CD4-positive, alpha-beta T cell (primary cell): Measurements from ENCODE around the gene SPTLC1. TPM values are rescaled to one million over a fixed set of nuclear protein-coding genes. Genes with fewer than 3 reads are reported as not detected.
"Not testable (repeated sequence)": the region's sequence is repeated elsewhere in the genome, so short reads cannot be mapped to it uniquely, and the experiment has no call there.

Experiments used
- ATAC-seq: fragments of 200-7000 bp; cut with Tn5 transposase; one replicate; pipeline ENCODE4 v1.10.0; 2022; ENCODE audit warnings: mild to moderate bottlenecking; ENCODE audit not compliant: poor library complexity
- CTCF ChIA-PET: fragments of 350-600 bp; sonication (Branson Sonifier 250); formaldehyde crosslinking; loops from one replicate; lab custom pipeline; 2021; ENCODE audit warnings: antibody characterized with exemption, inconsistent platforms; lab: Charles Lee
- POLR2A ChIA-PET: fragments of 350-600 bp; sonication (Branson Sonifier 250); formaldehyde crosslinking; loops from one replicate; lab custom pipeline; 2021; ENCODE audit warnings: antibody characterized with exemption, inconsistent platforms; lab: Charles Lee
- DNase-seq, 14 experiments: peaks; one replicate each; pipeline ENCODE4 v3.0.0-alpha.2; 2013 to 2020; ENCODE audit warnings: mixed read lengths in 2 of 14
- H3K27ac ChIP-seq, 2 donors: one replicate each; pipeline versions ENCODE4 v1.5.1 to v1.7.0; 2013; ENCODE audit warnings: low read length in 2 of 2, low read depth in 1 of 2, mild to moderate bottlenecking in 1 of 2
- H3K27me3 ChIP-seq, 2 experiments: 1 replicate in 1 of 2; 2 replicates in 1 of 2; pipeline versions ENCODE4 v1.6.1 to v1.7.0; 2013; ENCODE audit warnings: low read length in 2 of 2, control low read depth in 1 of 2, mild to moderate bottlenecking in 1 of 2, moderate library complexity in 1 of 2; ENCODE audit not compliant: insufficient read depth in 2 of 2, control insufficient read depth in 1 of 2
- H3K36me3 ChIP-seq: one replicate; pipeline ENCODE4 v1.6.1; 2013; ENCODE audit warnings: low read length, control low read depth; ENCODE audit not compliant: insufficient read depth
- H3K4me1 ChIP-seq: one replicate; pipeline ENCODE4 v1.6.1; 2013; ENCODE audit warnings: low read length, control low read depth; ENCODE audit not compliant: insufficient read depth
- H3K4me3 ChIP-seq: one replicate; pipeline ENCODE4 v1.5.1; 2013; ENCODE audit warnings: mild to moderate bottlenecking, low read length, moderate library complexity
- H3K9me3 ChIP-seq, 2 experiments: 1 replicate in 1 of 2; 2 replicates in 1 of 2; pipeline versions ENCODE4 v1.6.1 to v1.7.0; 2013; ENCODE audit warnings: low read length in 2 of 2, mild to moderate bottlenecking in 2 of 2, control low read depth in 1 of 2, moderate library complexity in 1 of 2; ENCODE audit not compliant: control insufficient read depth in 1 of 2, insufficient read depth in 1 of 2
- H3K27ac Mint-ChIP-seq: one replicate; pipeline ENCODE4 v1.8.0; 2020; ENCODE audit warnings: mixed read lengths
- H3K27me3 Mint-ChIP-seq: one replicate; pipeline ENCODE4 v1.8.0; 2021; ENCODE audit warnings: mixed read lengths
- H3K36me3 Mint-ChIP-seq: one replicate; pipeline ENCODE4 v1.8.0; 2021; ENCODE audit warnings: low read depth, mixed read lengths
- H3K4me1 Mint-ChIP-seq: one replicate; pipeline ENCODE4 v1.8.0; 2021; ENCODE audit warnings: low read depth, mixed read lengths
- H3K4me3 Mint-ChIP-seq: one replicate; pipeline ENCODE4 v1.8.0; 2020; ENCODE audit warnings: mild to moderate bottlenecking, mixed read lengths
- H3K9me3 Mint-ChIP-seq: one replicate; pipeline ENCODE4 v1.8.0; 2020; ENCODE audit warnings: mixed read lengths
- intact Hi-C, 2 experiments: fragments of 100-400 bp; cut with DNase I in 1 of 2; cut with micrococcal nuclease in 1 of 2; formaldehyde crosslinking; loops; one replicate each; pipeline versions ENCODE4 v1.15.1 to v1.9.0; 2023 to 2025; cut with DNase I, micrococcal nuclease
- total RNA-seq, 174 experiments: library from RNA in 2 of 174; stranded (reverse) in 2 of 174; gene quantifications; one replicate each; pipeline ENCODE4 v1.2.3 and lab custom pipeline; 2021 to 2026
- TF ChIP-seq, protein P1 (sequence below): fragments of 200-600 bp; IDR thresholded peaks from one replicate; pipeline ENCODE4 v1.8.0; 2022; ENCODE audit warnings: antibody characterized with exemption, mild to moderate bottlenecking

The SPTLC1 gene
- total RNA-seq, 2 experiments from 2014 or later, result 40.9 to 43.0 TPM

DNA sequence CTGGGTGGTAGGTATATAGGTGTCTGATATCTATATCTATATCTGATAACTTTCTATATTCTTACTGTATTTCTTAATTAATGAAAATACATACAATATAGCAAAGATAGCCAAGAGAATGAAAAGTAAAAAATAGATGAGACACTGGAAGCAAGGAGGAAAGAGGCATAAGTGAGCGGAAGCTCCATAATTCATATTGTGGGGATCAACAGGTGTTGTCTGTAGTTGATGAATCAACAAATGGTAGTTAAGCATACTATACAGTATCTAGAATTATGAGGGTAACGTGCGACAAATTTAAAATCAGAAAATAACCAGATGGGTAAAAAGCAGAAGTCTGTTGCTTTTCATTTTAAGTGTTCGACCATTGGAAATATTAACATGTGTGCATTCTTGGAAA lies 7.1 kb downstream of the SPTLC1 start:
- no peaks in the 10 kb centered on the region for H3K9me3 Mint-ChIP-seq
- no peak overlapping the region for H3K27ac ChIP-seq
- intact Hi-C loops, result no loop called here
- no peak overlapping the region for H3K4me3 ChIP-seq
- POLR2A ChIA-PET, result interaction anchor here (0.6 kb wide), 1 partner anchor 1012 kb away, joined by 3 read pairs; no protein-coding TSS in a partner anchor
- H3K36me3 ChIP-seq, result peaks cover 31% of the 10 kb centered on the region
- ATAC-seq (no peak), DNase-seq (no peak)
- H3K9me3 ChIP-seq, result peaks cover 0 to 5% of the 10 kb centered on the region in 2 experiments
- no peaks in the 10 kb centered on the region for H3K27me3 Mint-ChIP-seq
- no peak overlapping the region for H3K4me3 Mint-ChIP-seq
- TF ChIP-seq, protein P1, sequence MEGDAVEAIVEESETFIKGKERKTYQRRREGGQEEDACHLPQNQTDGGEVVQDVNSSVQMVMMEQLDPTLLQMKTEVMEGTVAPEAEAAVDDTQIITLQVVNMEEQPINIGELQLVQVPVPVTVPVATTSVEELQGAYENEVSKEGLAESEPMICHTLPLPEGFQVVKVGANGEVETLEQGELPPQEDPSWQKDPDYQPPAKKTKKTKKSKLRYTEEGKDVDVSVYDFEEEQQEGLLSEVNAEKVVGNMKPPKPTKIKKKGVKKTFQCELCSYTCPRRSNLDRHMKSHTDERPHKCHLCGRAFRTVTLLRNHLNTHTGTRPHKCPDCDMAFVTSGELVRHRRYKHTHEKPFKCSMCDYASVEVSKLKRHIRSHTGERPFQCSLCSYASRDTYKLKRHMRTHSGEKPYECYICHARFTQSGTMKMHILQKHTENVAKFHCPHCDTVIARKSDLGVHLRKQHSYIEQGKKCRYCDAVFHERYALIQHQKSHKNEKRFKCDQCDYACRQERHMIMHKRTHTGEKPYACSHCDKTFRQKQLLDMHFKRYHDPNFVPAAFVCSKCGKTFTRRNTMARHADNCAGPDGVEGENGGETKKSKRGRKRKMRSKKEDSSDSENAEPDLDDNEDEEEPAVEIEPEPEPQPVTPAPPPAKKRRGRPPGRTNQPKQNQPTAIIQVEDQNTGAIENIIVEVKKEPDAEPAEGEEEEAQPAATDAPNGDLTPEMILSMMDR, result no peak
- H3K36me3 Mint-ChIP-seq, result peaks cover 39% of the 10 kb centered on the region
- CTCF ChIA-PET, result no interaction called here
- no peaks in the 10 kb centered on the region for H3K27me3 ChIP-seq
- H3K4me1 ChIP-seq, result no peaks in the 10 kb centered on the region
- no peak overlapping the region for H3K27ac Mint-ChIP-seq
- peaks cover 26% of the 10 kb centered on the region for H3K4me1 Mint-ChIP-seq

DNA sequence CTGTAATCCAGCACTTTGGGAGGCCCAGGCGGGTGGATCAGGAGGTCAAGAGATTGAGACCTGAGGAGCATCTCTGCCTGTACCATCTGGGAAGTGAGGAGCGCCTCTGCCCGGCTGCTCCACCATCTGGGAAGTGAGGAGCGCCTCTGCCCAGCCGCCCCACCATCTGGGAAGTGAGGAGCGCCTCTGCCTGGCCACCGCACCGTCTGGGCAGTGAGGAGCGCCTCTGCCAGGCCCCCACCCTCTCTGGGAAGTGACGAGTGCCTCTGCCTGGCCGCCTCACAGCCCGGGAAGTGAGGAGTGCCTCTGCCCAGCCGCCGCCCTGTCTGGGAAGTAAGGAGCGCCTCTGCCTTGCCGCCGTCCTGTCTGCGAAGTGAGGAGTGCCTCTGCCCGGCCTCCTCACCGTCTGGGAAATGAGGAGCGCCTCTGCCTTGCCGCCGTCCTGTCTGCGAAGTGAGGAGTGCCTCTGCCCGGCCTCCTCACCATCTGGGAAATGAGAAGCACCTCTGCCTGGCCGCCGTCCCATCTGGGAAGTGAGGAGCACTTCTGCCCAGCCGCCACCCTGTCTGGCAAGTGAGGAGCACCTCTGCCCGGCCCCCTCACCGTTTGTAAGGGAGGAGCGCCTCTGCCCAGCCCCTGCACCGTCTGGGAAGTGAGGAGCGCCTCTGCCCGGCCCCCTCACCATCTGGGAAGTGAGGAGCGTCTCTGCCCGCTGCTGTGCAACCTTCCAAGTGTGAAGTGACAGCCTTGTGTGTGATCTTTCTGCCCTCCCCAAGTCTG lies 9.6 kb downstream of the SPTLC1 start:
- H3K4me3 Mint-ChIP-seq, H3K27me3 Mint-ChIP-seq, CTCF ChIA-PET, H3K4me1 Mint-ChIP-seq, H3K27me3 ChIP-seq, H3K27ac ChIP-seq, H3K4me3 ChIP-seq, DNase-seq, POLR2A ChIA-PET, H3K27ac Mint-ChIP-seq, intact Hi-C loops, H3K9me3 ChIP-seq, ATAC-seq, H3K9me3 Mint-ChIP-seq, H3K4me1 ChIP-seq: not testable (repeated sequence)
- H3K36me3 Mint-ChIP-seq, result peaks cover 44% of the 10 kb centered on the region
- H3K36me3 ChIP-seq, result peaks cover 14% of the 10 kb centered on the region

DNA sequence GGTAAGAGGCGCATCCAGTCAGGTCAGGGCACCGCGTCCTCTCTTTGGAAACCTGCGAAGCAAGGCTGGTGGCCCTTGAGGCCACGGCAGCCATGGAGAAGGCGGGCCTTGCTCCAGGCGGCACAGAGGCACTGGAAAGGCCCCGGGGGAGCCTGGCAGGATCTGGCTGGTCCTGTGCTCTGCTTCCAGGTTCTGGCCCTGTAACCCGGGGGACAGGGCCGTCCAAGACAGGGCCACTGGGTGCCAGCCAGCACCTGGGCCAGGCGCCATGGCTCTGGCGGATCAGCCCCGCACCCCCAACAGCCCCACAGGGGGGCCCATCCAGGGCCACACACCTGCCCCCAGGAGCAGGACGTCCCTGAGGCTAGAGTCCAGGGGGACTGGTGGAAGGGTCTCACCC lies 11.6 kb downstream of the SPTLC1 start:
- H3K27me3 Mint-ChIP-seq, H3K27me3 ChIP-seq, ATAC-seq, intact Hi-C loops, H3K9me3 Mint-ChIP-seq, CTCF ChIA-PET, H3K27ac Mint-ChIP-seq, H3K9me3 ChIP-seq, H3K27ac ChIP-seq, H3K4me3 ChIP-seq, H3K4me3 Mint-ChIP-seq, DNase-seq, H3K4me1 ChIP-seq, POLR2A ChIA-PET: not testable (repeated sequence)
- peaks cover 14% of the 10 kb centered on the region for H3K36me3 ChIP-seq
- Mint-ChIP-seq H3K36me3 (peaks cover 47% of the 10 kb centered on the region), H3K4me1 (peaks cover 12% of the 10 kb centered on the region)

DNA sequence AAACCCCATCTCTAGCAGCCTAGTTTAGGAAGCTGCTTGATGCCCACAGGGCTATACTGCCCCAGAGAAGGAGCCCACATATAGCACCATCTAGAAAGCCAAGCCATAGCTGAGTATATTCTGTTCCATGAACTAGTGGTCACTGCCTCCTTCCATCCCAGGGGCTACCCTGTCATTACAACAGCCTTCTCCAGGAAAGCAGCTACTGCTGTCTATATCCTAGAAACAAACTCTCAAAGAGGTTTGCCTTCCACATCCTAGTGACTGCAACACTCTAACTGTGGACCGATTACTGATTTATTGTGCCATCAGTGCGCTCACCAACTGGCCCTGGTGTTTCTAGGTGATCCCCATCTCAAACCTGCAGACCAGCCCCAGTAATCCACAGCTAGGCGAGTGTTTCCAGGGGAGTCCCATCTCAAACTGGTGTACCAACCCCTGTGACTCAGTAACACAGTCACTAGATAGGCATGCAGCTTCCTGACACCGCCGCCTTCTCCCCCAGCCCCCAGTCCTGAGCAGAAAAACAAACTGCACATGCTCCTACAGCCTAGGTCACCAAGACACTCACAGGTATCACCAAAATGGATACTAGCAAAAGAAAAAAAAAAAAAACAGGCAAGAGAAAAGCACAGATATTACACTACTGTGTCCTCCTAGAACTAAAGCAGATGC lies 14.8 kb downstream of the SPTLC1 start:
- H3K9me3 Mint-ChIP-seq, result no peaks in the 10 kb centered on the region
- Histone ChIP-seq H3K36me3 (peaks cover 18% of the 10 kb centered on the region), H3K27ac (no peak overlapping the region), H3K9me3 (peaks cover 0 to 10% of the 10 kb centered on the region in 2 experiments), H3K4me1 (no peaks in the 10 kb centered on the region), H3K27me3 (no peaks in the 10 kb centered on the region), H3K4me3 (no peak overlapping the region)
- ATAC-seq, result no peak
- CTCF ChIA-PET, result no interaction called here
- TF ChIP-seq, protein P1, result no peak
- POLR2A ChIA-PET, result no interaction called here
- H3K4me1 Mint-ChIP-seq, result peaks cover 35% of the 10 kb centered on the region
- DNase-seq, result no peak
- H3K27ac Mint-ChIP-seq, result no peak overlapping the region
- H3K36me3 Mint-ChIP-seq, result peaks cover 76% of the 10 kb centered on the region
- H3K27me3 Mint-ChIP-seq, result no peaks in the 10 kb centered on the region
- no peak overlapping the region for H3K4me3 Mint-ChIP-seq
- intact Hi-C loops, result no loop called here
